Measurements from ENCODE around the gene ERVFRD-1.
"Not testable (repeated sequence)": the region's sequence is repeated elsewhere in the genome, so short reads cannot be mapped to it uniquely, and the experiment has no call there.

The ERVFRD-1 gene

DNA sequence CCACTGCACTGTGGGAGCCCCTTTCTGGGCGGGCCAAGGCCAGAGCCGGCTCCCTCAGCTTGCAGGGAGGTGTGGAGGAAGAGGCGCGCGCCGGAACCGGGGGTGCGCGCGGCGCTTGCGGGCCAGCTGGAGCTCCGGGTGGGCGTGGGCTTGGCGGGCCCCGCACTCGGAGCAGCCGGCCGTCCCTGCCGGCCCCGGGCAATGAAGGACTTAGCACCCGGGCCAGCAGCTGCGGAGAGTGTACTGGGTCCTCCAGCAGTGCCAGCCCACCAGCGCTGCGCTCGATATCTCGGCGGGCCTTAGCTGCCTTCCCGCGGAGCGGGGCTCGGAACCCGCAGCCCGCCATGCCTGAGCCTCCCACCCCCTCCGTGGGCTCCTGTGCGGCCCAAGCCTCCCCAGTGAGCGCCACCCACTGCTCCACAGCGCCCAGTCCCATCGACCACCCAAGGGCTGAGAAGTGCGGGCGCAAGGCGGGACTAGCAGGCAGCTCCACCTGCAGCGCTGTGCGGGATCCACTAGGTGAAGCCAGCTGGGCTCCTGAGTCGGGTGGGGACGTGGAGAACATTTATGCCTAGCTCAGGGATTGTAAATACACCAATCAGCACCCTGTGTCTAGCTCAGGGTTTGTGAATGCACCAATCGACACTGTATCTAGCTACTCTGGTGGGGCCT is 24.2 kb downstream of the ERVFRD-1 start:
- DNase-seq, result not testable (repeated sequence)

GRCh38 chr6:11085758-11086435 is 25.6 kb downstream of the ERVFRD-1 start:
- no peak for DNase-seq

DNA sequence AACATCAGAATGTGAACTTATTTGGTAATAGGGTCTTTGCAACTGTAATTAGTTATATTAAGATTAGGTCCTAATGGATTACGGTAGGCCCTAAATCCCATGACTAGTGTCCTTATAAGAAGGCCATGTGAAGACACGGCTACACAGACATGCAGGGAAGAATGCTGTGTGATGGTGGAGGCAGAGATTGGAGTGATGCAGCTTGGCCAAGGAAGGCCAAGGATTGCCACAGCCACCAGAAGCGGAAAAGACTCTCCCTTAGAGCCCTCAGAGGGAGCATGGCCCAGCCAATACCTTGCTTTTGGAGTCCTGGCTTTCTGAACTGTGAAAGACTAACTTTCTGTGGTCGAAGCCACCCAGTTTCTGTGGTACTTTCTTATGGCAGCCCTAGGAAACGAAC is 27.6 kb downstream of the ERVFRD-1 start:
- DNase-seq, result no peak

- DNase-seq, result no peak
Measured at GRCh38 chr6:11083491-11083890, 28.0 kb downstream of the ERVFRD-1 start.

DNA sequence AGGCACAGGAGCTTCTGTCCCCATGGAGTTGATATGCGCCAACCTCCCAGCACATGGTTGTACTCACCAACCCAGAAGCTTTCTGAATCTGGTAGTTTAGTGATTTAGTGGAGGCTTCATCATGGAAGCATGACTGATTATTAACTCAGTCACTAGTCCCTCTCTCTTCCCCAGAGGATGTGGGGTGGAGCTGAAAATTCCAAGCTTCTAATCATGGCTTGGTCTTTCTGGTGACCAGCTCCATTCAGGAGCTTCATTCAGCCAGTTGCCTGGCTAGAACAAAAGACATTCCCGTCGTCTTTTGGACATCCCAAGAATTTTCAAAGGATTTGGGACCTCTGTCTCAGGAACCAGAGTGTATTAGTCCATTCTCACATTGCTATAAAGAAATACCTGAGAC is 31.2 kb downstream of the ERVFRD-1 start:
- no peak for DNase-seq

DNA sequence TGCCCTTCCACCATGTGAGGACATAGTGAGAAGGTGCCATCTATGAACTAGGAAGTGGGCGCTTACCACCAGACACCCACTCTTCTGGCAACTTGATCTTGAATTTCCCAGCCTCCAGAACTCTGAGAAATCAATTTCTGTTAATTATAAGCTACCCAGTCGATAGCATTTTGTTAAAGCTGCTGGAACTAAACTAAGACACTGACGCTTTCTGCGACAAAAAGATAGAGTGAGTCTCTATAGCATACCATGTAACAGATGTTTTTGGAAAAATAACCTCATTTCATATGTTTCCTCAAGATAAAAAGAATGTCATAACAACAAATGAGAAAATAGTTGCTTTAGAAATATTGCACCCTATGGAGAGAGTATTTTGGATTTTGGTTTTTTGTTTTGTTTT is 33.3 kb downstream of the ERVFRD-1 start:
- no peak for DNase-seq

- no peak for DNase-seq
Measured at GRCh38 chr6:11076540-11076939, 35.0 kb downstream of the ERVFRD-1 start.

- DNase-seq, result no peak
Measured at GRCh38 chr6:11072101-11072500, 39.4 kb downstream of the ERVFRD-1 start.

DNA sequence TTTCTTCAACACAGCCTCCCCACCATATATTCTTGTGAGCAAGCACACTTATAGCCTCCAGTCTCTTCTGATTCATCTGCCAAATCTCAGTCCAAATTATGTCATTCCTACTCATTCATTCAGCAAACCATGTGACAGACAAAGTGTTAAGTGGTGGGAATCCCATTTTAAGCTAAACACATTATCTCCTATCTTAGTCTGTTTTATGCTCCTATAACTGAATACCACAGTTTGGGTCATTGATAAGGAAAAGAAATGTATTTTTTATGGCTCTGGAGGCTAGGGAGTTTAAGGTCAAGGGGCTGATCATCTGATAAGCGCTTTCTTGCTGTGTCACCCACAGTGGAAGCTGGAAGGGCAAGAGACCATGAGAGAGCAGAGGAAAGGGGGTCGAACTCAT is 41.8 kb downstream of the ERVFRD-1 start:
- no peak for DNase-seq

- no peak for DNase-seq
Measured at GRCh38 chr6:11067348-11067747, 44.2 kb downstream of the ERVFRD-1 start.

DNA sequence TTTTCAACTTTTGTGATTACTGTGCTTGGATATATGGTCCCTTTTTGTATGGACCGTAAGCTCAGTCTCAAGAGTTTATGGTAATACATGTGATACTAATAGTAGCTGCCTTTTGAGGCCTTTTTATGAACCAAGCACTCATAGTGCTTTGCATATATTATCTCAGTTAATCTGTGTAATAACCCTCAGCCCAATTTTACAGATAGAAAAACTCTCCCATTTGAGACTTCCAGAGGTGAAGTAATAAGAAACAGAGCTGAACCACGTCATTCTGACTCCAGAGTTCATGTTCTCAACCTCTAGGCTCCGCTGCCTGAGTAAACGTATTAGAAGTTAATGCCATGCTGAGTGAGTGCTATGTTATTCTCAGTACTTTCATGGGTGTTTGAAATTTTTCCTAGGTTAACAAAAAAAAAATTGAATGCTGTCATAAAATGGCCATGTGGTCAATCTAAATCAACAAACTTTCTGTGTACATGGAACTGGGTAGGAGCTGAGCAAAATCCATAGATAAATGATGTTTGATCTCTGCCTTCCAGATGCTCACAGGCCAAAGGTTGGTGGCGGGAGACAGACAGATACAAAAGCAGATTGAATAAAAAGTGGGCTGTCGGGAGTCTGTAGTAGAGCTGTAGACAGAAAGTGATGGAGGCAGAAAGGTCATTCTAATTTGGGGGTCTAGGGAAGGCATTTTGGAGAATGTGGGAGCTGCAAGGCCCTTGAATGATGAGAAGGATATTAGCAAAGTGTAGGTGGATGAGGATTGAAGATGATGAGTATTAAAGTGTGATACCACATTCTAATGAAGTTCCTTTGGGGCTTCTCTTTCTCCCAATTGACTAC is 44.8 kb downstream of the ERVFRD-1 start:
- no peak for DNase-seq

DNA sequence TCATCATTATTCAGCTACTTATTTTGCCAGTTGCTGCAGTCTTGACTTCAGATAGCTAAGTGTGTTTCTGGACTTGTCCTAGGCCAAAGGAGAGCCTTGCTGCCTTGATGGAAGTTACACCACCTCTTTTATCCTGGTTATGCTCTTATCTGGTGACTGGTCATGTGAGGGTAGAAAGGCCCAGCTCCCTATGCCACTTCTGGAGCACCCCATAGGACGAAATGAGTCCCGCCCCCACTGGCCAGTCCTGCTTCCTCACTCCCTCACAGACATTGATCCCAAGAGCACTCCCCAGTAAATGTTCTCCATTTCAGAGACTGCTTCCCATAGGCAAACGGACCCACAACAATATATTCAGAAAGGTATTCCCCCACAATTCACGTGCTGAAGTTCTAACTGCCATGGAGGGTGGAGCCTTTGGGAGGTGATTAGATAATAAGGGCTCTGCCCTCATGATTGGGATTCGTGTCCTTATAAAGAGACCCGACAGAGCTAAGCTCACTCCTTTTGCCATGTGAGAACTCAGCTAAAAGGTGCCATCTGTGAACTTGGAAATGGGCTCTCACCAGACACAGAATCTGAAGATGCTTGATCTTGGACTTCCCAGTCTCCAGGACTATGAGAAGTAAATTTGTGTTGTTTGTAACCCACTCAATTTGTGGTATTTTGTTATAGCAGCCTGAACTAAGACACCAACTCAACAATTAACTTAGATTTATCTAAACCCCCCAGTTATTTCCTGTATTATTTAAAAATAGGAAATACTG is 45.9 kb downstream of the ERVFRD-1 start:
- no peak for DNase-seq

DNA sequence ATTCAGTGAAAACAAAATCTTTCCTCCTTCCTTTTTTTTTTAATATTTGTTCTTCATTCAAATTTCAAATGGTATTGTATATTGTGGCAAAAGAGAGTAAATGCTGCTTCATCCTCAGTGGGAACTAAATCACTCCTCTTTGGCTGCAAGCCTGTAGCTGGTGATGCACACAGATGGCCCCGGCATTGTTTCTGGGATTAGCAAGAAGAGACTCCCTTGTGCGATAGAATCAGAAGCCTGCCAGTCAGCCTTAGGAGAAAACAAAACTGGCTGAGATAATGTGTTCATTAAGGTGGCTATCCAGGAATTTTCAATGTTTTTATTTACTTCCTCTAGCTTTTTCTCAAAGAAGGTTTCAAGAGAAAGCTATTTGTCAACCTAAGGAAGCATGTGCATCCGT is 46.7 kb downstream of the ERVFRD-1 start:
- no peak for DNase-seq

DNA sequence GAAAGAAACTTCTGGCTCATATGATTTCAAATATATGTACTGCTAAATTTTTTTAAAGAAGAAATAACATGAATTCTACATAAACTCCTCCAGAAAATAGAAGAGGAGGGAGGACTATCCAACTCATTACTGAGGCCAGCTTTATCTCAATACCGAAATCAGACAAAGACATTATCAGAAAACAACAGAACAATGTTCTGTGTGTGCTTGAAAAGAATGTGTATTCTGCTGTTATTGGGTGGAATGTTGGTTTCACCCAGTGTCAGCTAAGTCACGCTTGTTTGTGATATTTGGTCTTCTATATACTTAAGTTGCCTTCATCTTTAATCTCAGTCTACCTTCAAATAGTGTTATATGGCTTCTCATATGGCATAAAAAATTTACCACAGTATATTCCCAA is 48.8 kb downstream of the ERVFRD-1 start:
- no peak for DNase-seq

DNA sequence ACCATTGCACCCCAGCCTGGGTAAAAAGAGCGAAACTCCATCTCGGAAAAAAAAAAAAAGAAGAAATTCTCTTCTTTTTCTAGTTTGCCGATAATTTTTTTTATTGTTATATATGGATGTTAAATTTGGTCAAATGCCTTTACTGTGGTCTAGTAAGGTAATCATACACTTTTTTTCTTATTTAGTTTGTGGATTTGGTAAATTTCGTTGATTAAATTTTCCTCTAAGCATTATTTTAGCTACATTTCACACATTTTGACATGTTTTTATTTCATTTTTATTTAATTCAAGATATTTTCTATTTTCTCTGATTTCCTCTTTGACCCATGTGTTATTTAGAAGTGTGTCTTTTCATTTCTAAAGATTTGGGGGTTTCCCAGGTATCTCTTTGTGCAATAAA is 49.4 kb downstream of the ERVFRD-1 start:
- DNase-seq, result no peak

DNA sequence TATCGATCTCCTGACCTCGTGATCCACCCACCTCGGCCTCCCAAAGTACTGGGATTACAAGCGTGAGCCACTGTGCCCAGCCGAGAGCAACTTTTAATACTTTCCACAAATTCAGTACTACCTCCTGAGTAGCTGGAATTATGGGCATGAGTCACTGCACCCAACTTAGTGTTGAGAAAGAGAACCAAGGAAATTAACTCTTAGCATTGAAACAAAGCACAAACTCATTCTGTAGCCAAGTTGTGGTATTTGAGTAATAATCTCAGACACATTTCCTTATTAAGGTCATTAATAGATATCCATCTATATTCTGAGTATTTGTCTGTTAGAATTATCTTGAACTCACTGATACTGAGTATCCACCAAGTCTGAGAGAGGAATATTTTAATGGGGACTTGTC is 53.1 kb downstream of the ERVFRD-1 start:
- no peak for DNase-seq

GRCh38 chr6:11056871-11057270 is 54.7 kb downstream of the ERVFRD-1 start:
- DNase-seq, result no peak

DNA sequence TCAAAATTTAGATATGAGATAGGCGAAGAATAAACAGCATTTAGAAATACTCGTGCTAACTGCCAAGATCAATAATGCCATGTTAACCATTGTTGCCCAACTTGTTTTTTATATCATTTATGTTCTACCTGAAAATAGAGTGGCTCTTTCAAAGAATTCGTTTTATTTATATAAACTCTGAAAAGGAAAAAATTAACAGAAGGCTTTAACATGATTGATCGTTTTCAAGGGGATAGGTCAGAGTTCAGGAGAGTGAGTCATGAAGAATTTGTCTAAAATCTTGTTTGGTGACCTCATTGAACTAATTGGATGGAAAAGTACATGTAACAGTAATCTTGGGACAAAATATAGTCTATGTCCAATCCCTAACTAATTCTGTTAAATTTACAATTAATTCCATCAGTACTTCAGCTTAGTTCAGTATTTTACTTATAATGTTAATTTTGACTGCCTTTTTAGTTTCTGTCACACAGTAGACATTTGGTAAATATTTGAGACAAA is 56.3 kb downstream of the ERVFRD-1 start:
- no peak for DNase-seq

DNA sequence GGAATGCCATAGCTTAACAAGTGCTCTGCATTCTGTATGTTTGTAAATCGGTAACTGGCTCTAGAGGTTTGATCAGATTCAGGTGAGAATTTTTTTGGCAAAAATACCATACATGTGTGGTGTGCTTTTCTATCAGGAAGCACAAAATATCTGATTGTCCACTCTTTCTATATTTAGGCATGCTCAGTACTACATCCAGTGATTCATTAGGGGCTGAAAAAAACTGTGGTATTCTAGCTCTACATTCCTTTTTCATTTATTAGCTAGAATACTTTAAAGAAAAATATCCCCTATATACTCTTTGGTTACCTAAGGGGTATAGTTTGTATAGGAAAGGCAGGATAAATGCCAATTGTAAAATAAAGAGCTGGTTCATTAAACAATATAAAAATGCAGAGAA is 56.8 kb downstream of the ERVFRD-1 start:
- no peak for DNase-seq

GRCh38 chr6:11053307-11053706 is 58.2 kb downstream of the ERVFRD-1 start:
- no peak for DNase-seq

Measured in stimulated activated CD4-positive, alpha-beta T cell treated with anti-CD3 and anti-CD28 coated beads, Interleukin-4, amount 100 ng/mL, for 1 hour (primary cell).